ENCODE data around the gene TEX11. TPM values are rescaled to one million over a fixed set of nuclear protein-coding genes. Genes with fewer than 3 reads are reported as not detected.
"Not testable (repeated sequence)": the region's sequence is repeated elsewhere in the genome, so short reads cannot be mapped to it uniquely, and the experiment has no call there.

Gene TEX11
- total RNA-seq, 2 experiments from 2014 or later = 0.16 TPM; not detected in 1

- no peak overlapping the region for H3K4me3 Mint-ChIP-seq
- peaks cover 1% of the 10 kb centered on the region for H3K36me3 Mint-ChIP-seq
- H3K4me1 Mint-ChIP-seq = peaks cover 8% of the 10 kb centered on the region
- CTCF ChIA-PET = no interaction called here
- no peak for DNase-seq
- no peak overlapping the region for H3K27ac Mint-ChIP-seq
- peaks cover 14% of the 10 kb centered on the region for H3K27me3 Mint-ChIP-seq
- H3K9me3 Mint-ChIP-seq (ENCODE audit: low read depth) = no peaks in the 10 kb centered on the region
- no peak for ATAC-seq
These were observed 286.8 kb downstream of the TEX11 start for GRCh38 chrX:70621743-70622142.

- H3K9me3 Mint-ChIP-seq (ENCODE audit: low read depth) = no peaks in the 10 kb centered on the region
- no peak overlapping the region for H3K27ac Mint-ChIP-seq
- H3K27me3 Mint-ChIP-seq = peaks cover 13% of the 10 kb centered on the region
- CTCF ChIA-PET = no interaction called here
- DNase-seq (no peak), ATAC-seq (no peak)
- no peaks in the 10 kb centered on the region for H3K4me1 Mint-ChIP-seq
- H3K4me3 Mint-ChIP-seq = no peak overlapping the region
- peaks cover 1% of the 10 kb centered on the region for H3K36me3 Mint-ChIP-seq
These were observed 290.0 kb downstream of the TEX11 start for GRCh38 chrX:70618467-70618866.

GRCh38 chrX:70613295-70613694 lies 295.2 kb downstream of the TEX11 start:
- no peak overlapping the region for H3K4me3 Mint-ChIP-seq
- ATAC-seq (no peak), DNase-seq (no peak)
- CTCF ChIA-PET = no interaction called here
- H3K36me3 Mint-ChIP-seq = peaks cover 1% of the 10 kb centered on the region
- peaks cover 10% of the 10 kb centered on the region for H3K27me3 Mint-ChIP-seq
- H3K9me3 Mint-ChIP-seq (ENCODE audit: low read depth) = no peaks in the 10 kb centered on the region
- H3K4me1 Mint-ChIP-seq = peaks cover 4% of the 10 kb centered on the region
- H3K27ac Mint-ChIP-seq = no peak overlapping the region

- H3K27ac Mint-ChIP-seq = no peak overlapping the region
- CTCF ChIA-PET = no interaction called here
- no peak overlapping the region for H3K4me3 Mint-ChIP-seq
- no peaks in the 10 kb centered on the region for H3K27me3 Mint-ChIP-seq
- no peak for ATAC-seq
- H3K9me3 Mint-ChIP-seq (ENCODE audit: low read depth) = no peaks in the 10 kb centered on the region
- no peaks in the 10 kb centered on the region for H3K36me3 Mint-ChIP-seq
- no peak for DNase-seq
- peaks cover 2% of the 10 kb centered on the region for H3K4me1 Mint-ChIP-seq
These were observed 303.2 kb downstream of the TEX11 start for GRCh38 chrX:70605352-70605751.

DNA sequence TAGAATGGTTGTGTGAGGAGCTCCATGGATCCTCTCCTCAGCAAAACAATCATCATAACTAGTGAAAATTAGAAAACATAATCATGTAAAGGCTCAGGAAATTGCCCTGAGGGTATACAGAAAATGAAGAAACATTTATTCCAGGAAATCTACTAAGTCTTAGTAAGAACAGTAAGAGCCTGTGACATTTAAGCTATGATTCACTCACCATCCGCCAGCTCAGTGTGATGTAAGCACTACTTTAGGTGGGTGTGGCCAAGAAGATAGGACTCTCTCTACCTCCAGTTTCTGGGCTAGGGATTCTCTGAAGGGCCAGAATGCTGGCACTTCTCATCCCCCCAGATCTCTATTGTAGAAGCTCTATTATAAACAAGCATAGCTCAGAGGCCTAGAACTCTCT lies 316.4 kb downstream of the TEX11 start:
- ATAC-seq (peak; percentile 100), DNase-seq (peak; percentile 68)
- H3K36me3 Mint-ChIP-seq = peaks cover 8% of the 10 kb centered on the region
- H3K27ac Mint-ChIP-seq = peak overlapping the region; percentile 75
- peaks cover 4% of the 10 kb centered on the region for H3K9me3 Mint-ChIP-seq (ENCODE audit: low read depth)
- no peak overlapping the region for H3K4me3 Mint-ChIP-seq
- H3K4me1 Mint-ChIP-seq = peaks cover 18% of the 10 kb centered on the region
- CTCF ChIA-PET = no interaction called here
- H3K27me3 Mint-ChIP-seq = no peaks in the 10 kb centered on the region

GRCh38 chrX:70587158-70587557 lies 321.4 kb downstream of the TEX11 start:
- H3K9me3 Mint-ChIP-seq (ENCODE audit: low read depth) = not testable (repeated sequence)

GRCh38 chrX:70577442-70577841 lies 331.1 kb downstream of the TEX11 start:
- DNase-seq (no peak), ATAC-seq (no peak)
- CTCF ChIA-PET = no interaction called here
- Mint-ChIP-seq H3K9me3 (ENCODE audit: low read depth) (peaks cover 8% of the 10 kb centered on the region), H3K27ac (no peak overlapping the region), H3K4me3 (no peak overlapping the region), H3K36me3 (no peaks in the 10 kb centered on the region), H3K4me1 (no peaks in the 10 kb centered on the region), H3K27me3 (peaks cover 14% of the 10 kb centered on the region)

More at GRCh38 chrX:70587158-70587557, 321.4 kb downstream of the TEX11 start:
- ATAC-seq, H3K4me1 Mint-ChIP-seq, H3K4me3 Mint-ChIP-seq, H3K27me3 Mint-ChIP-seq, CTCF ChIA-PET, DNase-seq, H3K27ac Mint-ChIP-seq, H3K36me3 Mint-ChIP-seq: not testable (repeated sequence)

- H3K36me3 Mint-ChIP-seq = not testable (repeated sequence)
These were observed 338.5 kb downstream of the TEX11 start for GRCh38 chrX:70569922-70570576.

GRCh38 chrX:70554948-70555347 lies 353.6 kb downstream of the TEX11 start:
- no peaks in the 10 kb centered on the region for H3K9me3 Mint-ChIP-seq (ENCODE audit: low read depth)
- H3K27ac Mint-ChIP-seq = no peak overlapping the region
- ATAC-seq = no peak
- peaks cover 1% of the 10 kb centered on the region for H3K36me3 Mint-ChIP-seq
- H3K27me3 Mint-ChIP-seq = no peaks in the 10 kb centered on the region
- peaks cover 21% of the 10 kb centered on the region for H3K4me1 Mint-ChIP-seq
- CTCF ChIA-PET = interaction anchor here (1.3 to 3.5 kb wide), 2 partner anchors 47 to 102 kb away, joined by 3 to 22 read pairs; no protein-coding TSS in a partner anchor
- no peak for DNase-seq
- H3K4me3 Mint-ChIP-seq = no peak overlapping the region

More at GRCh38 chrX:70569922-70570576, 338.5 kb downstream of the TEX11 start:
- DNase-seq; H3K9me3 Mint-ChIP-seq (ENCODE audit: low read depth); ATAC-seq; CTCF ChIA-PET; H3K4me1 Mint-ChIP-seq; H3K27ac Mint-ChIP-seq; H3K4me3 Mint-ChIP-seq: not testable (repeated sequence)
- H3K27me3 Mint-ChIP-seq = peaks cover 12% of the 10 kb centered on the region

- Mint-ChIP-seq H3K4me1 (peaks cover 21% of the 10 kb centered on the region), H3K27ac (no peak overlapping the region), H3K4me3 (no peak overlapping the region), H3K27me3 (no peaks in the 10 kb centered on the region), H3K9me3 (ENCODE audit: low read depth) (no peaks in the 10 kb centered on the region), H3K36me3 (peaks cover 1% of the 10 kb centered on the region)
- CTCF ChIA-PET = interaction anchor here (1.0 to 3.5 kb wide), 6 partner anchors 10 to 121 kb away, joined by 3 to 22 read pairs (median 4); no protein-coding TSS in a partner anchor
- ATAC-seq = no peak
- DNase-seq = no peak
These were observed 354.0 kb downstream of the TEX11 start for GRCh38 chrX:70554523-70554922.

DNA sequence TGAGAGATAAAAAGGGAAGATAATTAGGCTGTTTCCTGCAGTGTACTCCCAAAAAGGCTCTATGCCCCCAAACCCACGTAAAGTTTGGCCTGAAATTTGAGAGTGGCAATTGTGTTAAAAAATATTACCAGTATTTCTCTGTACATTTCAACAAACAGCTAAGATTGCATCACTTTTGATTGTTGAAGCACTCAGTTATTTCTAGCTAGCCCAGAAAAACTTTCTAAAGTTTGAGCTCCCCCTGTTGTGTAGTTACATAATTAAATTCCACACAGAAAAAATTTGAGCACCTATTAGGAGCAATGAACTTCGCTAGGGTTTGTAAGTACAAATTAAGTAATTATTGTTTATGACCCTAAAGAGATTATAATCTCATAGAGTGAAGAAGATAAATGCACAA lies 354.4 kb downstream of the TEX11 start:
- no peaks in the 10 kb centered on the region for H3K27me3 Mint-ChIP-seq
- no peaks in the 10 kb centered on the region for H3K9me3 Mint-ChIP-seq (ENCODE audit: low read depth)
- H3K4me3 Mint-ChIP-seq = no peak overlapping the region
- peaks cover 1% of the 10 kb centered on the region for H3K36me3 Mint-ChIP-seq
- CTCF ChIA-PET = interaction anchor here (1.0 to 3.5 kb wide), 6 partner anchors 9 to 120 kb away, joined by 3 to 22 read pairs (median 4); no protein-coding TSS in a partner anchor
- peak; percentile 47 for ATAC-seq
- DNase-seq = no peak
- H3K4me1 Mint-ChIP-seq = peaks cover 19% of the 10 kb centered on the region
- H3K27ac Mint-ChIP-seq = peak overlapping the region; percentile 68

DNA sequence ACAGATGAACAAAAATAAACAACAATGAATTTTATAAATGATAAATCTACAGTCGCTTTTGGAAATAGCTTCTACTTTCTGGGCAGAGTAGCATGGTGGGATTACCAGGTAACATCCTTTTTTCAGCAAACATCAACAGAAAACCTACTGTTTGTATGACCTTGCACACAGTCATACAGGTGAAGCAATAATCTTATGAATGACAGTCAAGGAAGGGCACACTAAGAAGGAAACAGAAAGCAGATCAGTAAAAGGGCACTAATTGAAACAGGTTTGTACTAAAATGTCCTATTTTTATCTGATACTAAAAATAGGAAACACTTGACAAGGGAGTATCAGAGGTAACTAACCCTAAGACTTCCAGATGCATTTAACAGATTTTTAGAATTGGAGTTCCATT lies 355.0 kb downstream of the TEX11 start:
- Mint-ChIP-seq H3K36me3 (peaks cover 1% of the 10 kb centered on the region), H3K9me3 (ENCODE audit: low read depth) (no peaks in the 10 kb centered on the region), H3K4me3 (no peak overlapping the region), H3K27ac (peak overlapping the region; percentile 68), H3K27me3 (no peaks in the 10 kb centered on the region), H3K4me1 (peaks cover 19% of the 10 kb centered on the region)
- DNase-seq (no peak), ATAC-seq (peak; percentile 69)
- CTCF ChIA-PET = interaction anchor here (1.0 to 3.5 kb wide), 6 partner anchors 9 to 120 kb away, joined by 3 to 22 read pairs (median 4); no protein-coding TSS in a partner anchor

GRCh38 chrX:70552130-70552704 lies 356.3 kb downstream of the TEX11 start:
- no peak overlapping the region for H3K27ac Mint-ChIP-seq
- CTCF ChIA-PET = interaction anchor here (3.5 kb wide), 1 partner anchor 100 kb away, joined by 22 read pairs; no protein-coding TSS in a partner anchor

DNA sequence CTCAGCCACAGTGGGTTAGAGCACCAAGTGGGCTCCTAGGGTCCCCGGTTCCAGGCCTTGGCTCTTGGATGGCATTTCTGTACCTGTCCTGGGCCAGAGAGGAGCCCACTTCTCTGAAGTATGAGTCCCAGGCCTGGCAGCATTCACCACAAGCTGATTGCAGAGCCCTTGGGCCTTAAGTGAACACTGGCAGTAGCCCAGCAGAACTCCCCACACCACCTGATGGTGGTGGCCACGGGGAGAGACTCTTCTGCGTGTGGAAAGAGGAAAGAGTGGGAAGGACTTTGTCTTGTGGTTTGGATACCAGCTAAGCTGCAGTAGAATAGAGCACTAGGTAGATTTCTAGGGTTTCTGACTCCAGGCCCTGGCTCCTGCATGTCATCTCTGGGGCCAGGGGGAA lies 359.1 kb downstream of the TEX11 start:
- Mint-ChIP-seq H3K36me3 (no peaks in the 10 kb centered on the region), H3K27ac (no peak overlapping the region), H3K9me3 (ENCODE audit: low read depth) (no peaks in the 10 kb centered on the region), H3K4me1 (peaks cover 17% of the 10 kb centered on the region), H3K27me3 (no peaks in the 10 kb centered on the region), H3K4me3 (no peak overlapping the region)
- ATAC-seq (no peak), DNase-seq (no peak)
- CTCF ChIA-PET = no interaction called here

More at GRCh38 chrX:70552130-70552704, 356.3 kb downstream of the TEX11 start:
- DNase-seq (no peak), ATAC-seq (no peak)
- Mint-ChIP-seq H3K27me3 (no peaks in the 10 kb centered on the region), H3K4me3 (no peak overlapping the region), H3K36me3 (no peaks in the 10 kb centered on the region), H3K4me1 (peaks cover 19% of the 10 kb centered on the region), H3K9me3 (ENCODE audit: low read depth) (no peaks in the 10 kb centered on the region)
